SK-N-SH treated with all-trans-retinoic acid at 6 μM for 48 hours (cell line): Measurements from ENCODE around the gene NALF2.

Source experiments
- ATAC-seq: fragments of 200-7000 bp; cut with Tn5 transposase; 3 replicates; pipeline ENCODE4 v1.9.1; 2020; ENCODE audit warnings: mild to moderate bottlenecking, moderate library complexity
- ARNTL ChIP-seq: fragments of 450-650 bp; formaldehyde crosslinking; IDR thresholded peaks from 2 replicates; pipeline ENCODE4 v1.5.0; 2020; ENCODE audit warnings: low read depth, mild to moderate bottlenecking, moderate library complexity, borderline replicate concordance
- BACH2 ChIP-seq: fragments of 250-450 bp; sonication (Bioruptor Pico); IDR thresholded peaks from 2 replicates; pipeline ENCODE4 v1.9.0; 2021; ENCODE audit warnings: mild to moderate bottlenecking, borderline replicate concordance
- CREB5 ChIP-seq: fragments of 250-450 bp; sonication (Bioruptor Pico); IDR thresholded peaks from 2 replicates; pipeline ENCODE4 v1.5.1; 2020; ENCODE audit warnings: low read depth, mild to moderate bottlenecking, moderate library complexity
- CSDC2 ChIP-seq: fragments of 250-450 bp; sonication (Bioruptor Pico); IDR thresholded peaks from 2 replicates; pipeline ENCODE4 v1.5.0; 2020; ENCODE audit warnings: mild to moderate bottlenecking, moderate library complexity
- ESRRG ChIP-seq: fragments of 250-450 bp; sonication (Bioruptor Pico); IDR thresholded peaks from 2 replicates; pipeline ENCODE4 v1.6.1; 2021; ENCODE audit warnings: mild to moderate bottlenecking
- GLIS3 ChIP-seq: fragments of 250-450 bp; sonication (Bioruptor Pico); IDR thresholded peaks from 2 replicates; pipeline ENCODE4 v1.5.0; 2020; ENCODE audit warnings: mild to moderate bottlenecking, moderate library complexity
- ISL1 ChIP-seq: fragments of 250-450 bp; sonication (Bioruptor Pico); IDR thresholded peaks from 2 replicates; pipeline ENCODE4 v2.1.2; 2022; ENCODE audit warnings: mild to moderate bottlenecking, moderate library complexity
- PATZ1 ChIP-seq: fragments of 250-450 bp; sonication (Bioruptor Pico); IDR thresholded peaks from 2 replicates; pipeline ENCODE4 v1.8.0; 2020; ENCODE audit warnings: mild to moderate bottlenecking, moderate library complexity, borderline replicate concordance
- PPARA ChIP-seq: fragments of 250-450 bp; sonication (Bioruptor Pico); IDR thresholded peaks from 2 replicates; pipeline ENCODE4 v1.5.0; 2020; ENCODE audit warnings: mild to moderate bottlenecking, borderline replicate concordance
- RARB ChIP-seq: fragments of 250-450 bp; sonication (Bioruptor Pico); IDR thresholded peaks from 2 replicates; pipeline ENCODE4 v1.8.0; 2021; ENCODE audit warnings: mild to moderate bottlenecking, moderate library complexity
- SNAI2 ChIP-seq: fragments of 250-450 bp; sonication (Bioruptor Pico); IDR thresholded peaks from 2 replicates; pipeline ENCODE4 v1.5.0; 2020; ENCODE audit warnings: mild to moderate bottlenecking, moderate library complexity
- TCF4 ChIP-seq: fragments of 250-450 bp; sonication (Bioruptor Pico); IDR thresholded peaks from 2 replicates; pipeline ENCODE4 v1.8.0; 2021; ENCODE audit warnings: mild to moderate bottlenecking, moderate library complexity, borderline replicate concordance
- TOX ChIP-seq: fragments of 250-450 bp; sonication (Bioruptor Pico); IDR thresholded peaks from 2 replicates; pipeline ENCODE4 v1.8.0; 2021; ENCODE audit warnings: mild to moderate bottlenecking, moderate library complexity, borderline replicate concordance
- TSHZ2 ChIP-seq: fragments of 250-450 bp; sonication (Bioruptor Pico); IDR thresholded peaks from 2 replicates; pipeline ENCODE4 v1.5.0; 2020; ENCODE audit warnings: mild to moderate bottlenecking, moderate library complexity
- ZC3H10 ChIP-seq: fragments of 250-450 bp; sonication (Bioruptor Pico); IDR thresholded peaks from 2 replicates; pipeline ENCODE4 v1.5.1; 2021; ENCODE audit warnings: mild to moderate bottlenecking, moderate library complexity
- ZFP3 ChIP-seq: fragments of 250-450 bp; sonication (Bioruptor Pico); IDR thresholded peaks from 2 replicates; pipeline ENCODE4 v1.5.0; 2020; ENCODE audit warnings: mild to moderate bottlenecking, moderate library complexity
- ZFP30 ChIP-seq: fragments of 450-650 bp; formaldehyde crosslinking; IDR thresholded peaks from 2 replicates; pipeline ENCODE4 v1.5.0; 2022; ENCODE audit warnings: mild to moderate bottlenecking, moderate library complexity
- ZNF565 ChIP-seq: fragments of 450-650 bp; formaldehyde crosslinking; conservative IDR thresholded peaks from 2 replicates; pipeline ENCODE4 v1.5.0; 2020; ENCODE audit warnings: low read depth, mild to moderate bottlenecking, moderate library complexity
- ZNF70 ChIP-seq: fragments of 450-650 bp; formaldehyde crosslinking; IDR thresholded peaks from 2 replicates; pipeline ENCODE4 v1.5.0; 2020; ENCODE audit warnings: mild to moderate bottlenecking, moderate library complexity
- ZNF8 ChIP-seq: fragments of 450-650 bp; formaldehyde crosslinking; IDR thresholded peaks from 2 replicates; pipeline ENCODE4 v1.5.0; 2020; ENCODE audit warnings: mild to moderate bottlenecking, moderate library complexity
- TF ChIP-seq, protein P1 (sequence below): fragments of 250-450 bp; sonication (Bioruptor Pico); IDR thresholded peaks from 2 replicates; pipeline ENCODE4 v1.5.1; 2021; ENCODE audit warnings: mild to moderate bottlenecking, moderate library complexity
- TF ChIP-seq, protein P2 (sequence below): fragments of 250-450 bp; sonication (Bioruptor Pico); IDR thresholded peaks from 2 replicates; pipeline ENCODE4 v1.8.0; 2021; ENCODE audit warnings: low read depth, mild to moderate bottlenecking, moderate library complexity, borderline replicate concordance

NALF2 gene

DNA sequence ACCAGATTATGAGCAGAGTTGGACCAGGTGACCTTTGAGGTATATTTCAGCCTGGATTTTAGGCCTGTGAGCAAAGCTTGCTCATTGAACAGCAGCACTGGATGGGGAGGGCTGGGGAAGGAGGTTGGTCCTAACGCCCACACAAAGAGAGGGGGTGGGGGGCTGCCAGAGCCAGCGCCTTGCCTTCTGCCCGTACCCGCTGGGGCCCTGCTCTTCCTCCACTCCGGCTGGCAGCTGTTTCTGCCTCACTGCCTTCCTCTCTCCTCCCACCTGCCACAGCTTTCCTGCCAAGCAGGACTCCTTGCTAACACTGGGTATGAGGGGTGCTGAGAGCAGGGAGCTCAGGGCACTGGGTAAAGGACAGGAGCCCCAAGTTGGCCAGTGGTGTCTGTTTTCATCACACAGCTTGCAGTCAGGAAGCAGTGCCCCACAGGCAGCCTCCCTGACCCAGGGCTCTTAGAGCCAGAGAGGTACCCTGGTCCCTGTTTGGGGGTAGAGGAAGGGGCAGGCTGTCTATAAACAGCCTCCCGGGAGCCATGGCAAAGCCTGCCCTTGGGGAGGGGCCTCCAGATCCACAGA lies 6.1 kb downstream of the NALF2 start (continued):
- TF ChIP-seq, protein P1, sequence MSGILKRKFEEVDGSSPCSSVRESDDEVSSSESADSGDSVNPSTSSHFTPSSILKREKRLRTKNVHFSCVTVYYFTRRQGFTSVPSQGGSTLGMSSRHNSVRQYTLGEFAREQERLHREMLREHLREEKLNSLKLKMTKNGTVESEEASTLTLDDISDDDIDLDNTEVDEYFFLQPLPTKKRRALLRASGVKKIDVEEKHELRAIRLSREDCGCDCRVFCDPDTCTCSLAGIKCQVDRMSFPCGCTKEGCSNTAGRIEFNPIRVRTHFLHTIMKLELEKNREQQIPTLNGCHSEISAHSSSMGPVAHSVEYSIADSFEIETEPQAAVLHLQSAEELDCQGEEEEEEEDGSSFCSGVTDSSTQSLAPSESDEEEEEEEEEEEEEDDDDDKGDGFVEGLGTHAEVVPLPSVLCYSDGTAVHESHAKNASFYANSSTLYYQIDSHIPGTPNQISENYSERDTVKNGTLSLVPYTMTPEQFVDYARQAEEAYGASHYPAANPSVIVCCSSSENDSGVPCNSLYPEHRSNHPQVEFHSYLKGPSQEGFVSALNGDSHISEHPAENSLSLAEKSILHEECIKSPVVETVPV: no peak
- TF ChIP-seq ZNF70: no peak
- no peak for TF ChIP-seq RARB
- no peak for TF ChIP-seq ISL1 (CRISPR knock-in tag)
- no peak for TF ChIP-seq GLIS3 (CRISPR knock-in tag)
- no peak for TF ChIP-seq ZNF8
- TF ChIP-seq CSDC2: no peak

- TF ChIP-seq ZFP30 (CRISPR knock-in tag): no peak
- TF ChIP-seq ZNF565: no peak
- no peak for TF ChIP-seq ZFP3 (CRISPR knock-in tag)
- TF ChIP-seq GLIS3 (CRISPR knock-in tag): no peak
- no peak for TF ChIP-seq PPARA (CRISPR knock-in tag)
- TF ChIP-seq CSDC2: no peak
- TF ChIP-seq ZNF70: no peak
- TF ChIP-seq TSHZ2 (CRISPR knock-in tag): no peak
- no peak for TF ChIP-seq CREB5 (CRISPR knock-in tag)
- TF ChIP-seq TOX (CRISPR knock-in tag): no peak
- TF ChIP-seq ARNTL (CRISPR knock-in tag): no peak
- TF ChIP-seq ESRRG: no peak
- no peak for ATAC-seq
Observed at GRCh38 chrX:69510914-69511513, 6.9 kb downstream of the NALF2 start.

GRCh38 chrX:69522052-69522451 lies 17.9 kb downstream of the NALF2 start:
- ATAC-seq: no peak
- TF ChIP-seq CREB5 (CRISPR knock-in tag): no peak

DNA sequence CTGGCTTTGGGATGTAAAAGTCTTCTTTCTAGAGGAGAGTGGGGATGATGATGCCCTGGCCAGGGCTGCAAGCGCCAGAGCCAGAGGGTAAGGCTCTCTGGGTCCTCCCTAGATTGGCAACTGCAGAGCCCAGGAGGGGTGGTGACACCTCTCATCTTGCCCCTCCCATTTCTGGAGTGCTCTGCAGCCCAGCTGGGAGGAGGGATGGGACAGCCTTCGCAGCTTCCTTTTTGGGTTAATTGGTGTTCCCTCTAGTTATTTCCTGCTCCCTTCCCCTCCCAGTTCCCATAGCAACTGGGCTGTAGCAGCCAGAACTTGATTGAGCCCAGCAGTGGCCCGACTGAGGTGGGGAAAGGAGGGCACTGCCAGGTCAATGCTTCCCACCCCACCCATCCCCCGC lies 19.2 kb downstream of the NALF2 start:
- no peak for ATAC-seq
- TF ChIP-seq ZFP3 (CRISPR knock-in tag): no peak
- no peak for TF ChIP-seq TCF4 (CRISPR knock-in tag)
- TF ChIP-seq ZNF565: no peak
- TF ChIP-seq TOX (CRISPR knock-in tag): no peak
- TF ChIP-seq ZC3H10 (CRISPR knock-in tag): no peak
- TF ChIP-seq ESRRG: no peak
- no peak for TF ChIP-seq PATZ1
- TF ChIP-seq, protein P2, sequence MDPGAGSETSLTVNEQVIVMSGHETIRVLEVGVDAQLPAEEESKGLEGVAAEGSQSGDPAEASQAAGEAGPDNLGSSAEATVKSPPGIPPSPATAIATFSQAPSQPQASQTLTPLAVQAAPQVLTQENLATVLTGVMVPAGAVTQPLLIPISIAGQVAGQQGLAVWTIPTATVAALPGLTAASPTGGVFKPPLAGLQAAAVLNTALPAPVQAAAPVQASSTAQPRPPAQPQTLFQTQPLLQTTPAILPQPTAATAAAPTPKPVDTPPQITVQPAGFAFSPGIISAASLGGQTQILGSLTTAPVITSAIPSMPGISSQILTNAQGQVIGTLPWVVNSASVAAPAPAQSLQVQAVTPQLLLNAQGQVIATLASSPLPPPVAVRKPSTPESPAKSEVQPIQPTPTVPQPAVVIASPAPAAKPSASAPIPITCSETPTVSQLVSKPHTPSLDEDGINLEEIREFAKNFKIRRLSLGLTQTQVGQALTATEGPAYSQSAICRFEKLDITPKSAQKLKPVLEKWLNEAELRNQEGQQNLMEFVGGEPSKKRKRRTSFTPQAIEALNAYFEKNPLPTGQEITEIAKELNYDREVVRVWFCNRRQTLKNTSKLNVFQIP: no peak
- no peak for TF ChIP-seq RARB
- no peak for TF ChIP-seq ISL1 (CRISPR knock-in tag)
- no peak for TF ChIP-seq ZNF70
- no peak for TF ChIP-seq PPARA (CRISPR knock-in tag)
- TF ChIP-seq, protein P1: no peak
- no peak for TF ChIP-seq SNAI2 (CRISPR knock-in tag)
- TF ChIP-seq ARNTL (CRISPR knock-in tag): no peak
- no peak for TF ChIP-seq BACH2 (CRISPR knock-in tag)
- TF ChIP-seq CSDC2: no peak
- no peak for TF ChIP-seq GLIS3 (CRISPR knock-in tag)
